Endothelial cell of umbilical vein (primary cell): Measurements from ENCODE around the gene CLPTM1L. TPM values are rescaled to one million over a fixed set of nuclear protein-coding genes. Genes with fewer than 3 reads are reported as not detected.

Experiments used
- BruUV-seq: library from RNA; stranded (reverse); fragments of 400-500 nt; replicated peaks from 2 replicates; lab custom pipeline; 2021; lab: Mats Ljungman, UMichigan
- CTCF ChIA-PET: fragments of 300-600, 350-600 bp; sonication (Branson Sonifier 250); formaldehyde crosslinking; loops from one replicate; lab custom pipeline; 2021; ENCODE audit warnings: antibody characterized with exemption, inconsistent platforms; lab: Charles Lee
- POLR2A ChIA-PET: fragments of 300-600, 350-600 bp; sonication (Branson Sonifier 250); formaldehyde crosslinking; loops from one replicate; lab custom pipeline; 2021; ENCODE audit warnings: antibody characterized with exemption, inconsistent platforms; lab: Charles Lee
- DNase-seq: peaks from one replicate; pipeline ENCODE4 v3.0.0-alpha.2; 2011; ENCODE audit warnings: low read depth, low spot score
- FAIRE-seq: peaks from 2 replicates; lab custom pipeline; 2011; peaks lifted over from hg19 to GRCh38; lab: Jason Lieb, UNC
- H2AFZ ChIP-seq: 2 replicates; pipeline ENCODE4 v1.6.0; 2012; ENCODE audit warnings: low read depth, low read length, control low read depth, inconsistent platforms
- H3K27ac ChIP-seq: 2 replicates; pipeline ENCODE4 v1.5.1; 2011; ENCODE audit warnings: low read depth, mild to moderate bottlenecking, control low read depth, low read length, moderate library complexity; ENCODE audit not compliant: insufficient read depth
- H3K27me3 ChIP-seq, 2 experiments: 2 replicates each; pipeline versions ENCODE4 v1.6.0 to v1.6.1; 2011; ENCODE audit warnings: low read length in 2 of 2, mixed read lengths in 1 of 2; ENCODE audit not compliant: control insufficient read depth in 2 of 2, insufficient read depth in 2 of 2
- H3K36me3 ChIP-seq, 2 experiments: 2 replicates in 1 of 2; 3 replicates in 1 of 2; pipeline ENCODE4 v1.5.1; 2011; ENCODE audit warnings: low read length in 2 of 2, mild to moderate bottlenecking in 1 of 2, moderate library complexity in 1 of 2; ENCODE audit not compliant: control insufficient read depth in 2 of 2, insufficient read depth in 2 of 2; ENCODE audit errors: extremely low read depth in 1 of 2
- H3K4me1 ChIP-seq: 3 replicates; pipeline ENCODE4 v1.5.1; 2011; ENCODE audit warnings: mild to moderate bottlenecking, low read length; ENCODE audit not compliant: control insufficient read depth, insufficient read depth; ENCODE audit errors: extremely low read depth
- H3K4me2 ChIP-seq: 2 replicates; pipeline ENCODE4 v1.6.1; 2011; ENCODE audit warnings: low read length, control low read depth, mixed read lengths; ENCODE audit not compliant: insufficient read depth
- H3K4me3 ChIP-seq, 3 experiments: fragments of 200-600 bp in 1 of 3; sonication (generic), shearing (Covaris generic) in 1 of 3; replicated peaks in 1 of 3; 2 replicates each; pipeline ENCODE4 v1.5.1; 2011 to 2016; ENCODE audit warnings: control low read depth in 3 of 3, low read length in 3 of 3, mild to moderate bottlenecking in 2 of 3, inconsistent platforms in 1 of 3, low read depth in 1 of 3, moderate library complexity in 1 of 3; ENCODE audit not compliant: insufficient read depth in 1 of 3
- H3K79me2 ChIP-seq: 2 replicates; pipeline ENCODE4 v1.6.0; 2012; ENCODE audit warnings: low read length, inconsistent platforms; ENCODE audit not compliant: control insufficient read depth, insufficient read depth
- H3K9ac ChIP-seq: replicated peaks from 2 replicates; pipeline ENCODE3; 2011; ENCODE audit warnings: low read length, control low read depth; ENCODE audit not compliant: insufficient read depth; ENCODE audit errors: extremely low read depth
- H3K9me1 ChIP-seq: replicated peaks from 3 replicates; pipeline ENCODE4 v1.6.0; 2011; ENCODE audit warnings: mild to moderate bottlenecking, low read length; ENCODE audit not compliant: control insufficient read depth, insufficient read depth; ENCODE audit errors: extremely low read depth
- H3K9me3 ChIP-seq: replicated peaks from 2 replicates; pipeline ENCODE4 v1.5.1; 2012; ENCODE audit warnings: low read length, inconsistent platforms; ENCODE audit not compliant: control insufficient read depth, insufficient read depth
- H4K20me1 ChIP-seq: replicated peaks from 2 replicates; pipeline ENCODE3; 2011; ENCODE audit warnings: mild to moderate bottlenecking, low read length; ENCODE audit not compliant: control insufficient read depth, insufficient read depth; ENCODE audit errors: extremely low read depth
- EZH2 ChIP-seq: IDR thresholded peaks from 2 replicates; pipeline ENCODE4 v1.6.1; 2012; ENCODE audit warnings: borderline replicate concordance, low read depth, mild to moderate bottlenecking, moderate library complexity, low read length, inconsistent platforms; ENCODE audit not compliant: severe bottlenecking
- FOS ChIP-seq: IDR thresholded peaks from 2 replicates; pipeline ENCODE4 v1.6.1; 2011; ENCODE audit warnings: mild to moderate bottlenecking, low read length, moderate library complexity, borderline replicate concordance; ENCODE audit not compliant: insufficient read depth
- GATA2 ChIP-seq: IDR thresholded peaks from 2 replicates; pipeline ENCODE4 v1.7.0; 2011; ENCODE audit warnings: low read depth, mild to moderate bottlenecking, moderate library complexity, mixed read lengths, low read length; ENCODE audit not compliant: insufficient read length, insufficient read depth
- JUN ChIP-seq: IDR thresholded peaks from 2 replicates; pipeline ENCODE4 v1.6.1; 2011; ENCODE audit warnings: borderline replicate concordance, low read depth; ENCODE audit not compliant: insufficient read length, insufficient read depth
- MAX ChIP-seq: IDR thresholded peaks from 2 replicates; pipeline ENCODE4 v1.6.1; 2011; ENCODE audit not compliant: insufficient read depth, insufficient read length
- MYC ChIP-seq: IDR thresholded peaks from one replicate; pipeline ENCODE4 v1.6.1; 2011; ENCODE audit warnings: mild to moderate bottlenecking, low read depth, low read length
- POLR2A ChIP-seq: IDR thresholded peaks from 2 replicates; pipeline ENCODE4 v1.6.1; 2012; ENCODE audit warnings: low read depth, mild to moderate bottlenecking, control low read depth, low read length
- POLR2AphosphoS5 ChIP-seq: IDR thresholded peaks from 2 replicates; pipeline ENCODE4 v1.6.1; 2012; ENCODE audit warnings: low read depth, mild to moderate bottlenecking, control low read depth, low read length, moderate library complexity; ENCODE audit not compliant: insufficient read depth
- dilution Hi-C: fragments of 300-500 bp; cut with MboI; formaldehyde crosslinking; loops from one replicate; pipeline ENCODE4 v1.15.0; 2019; ENCODE audit warnings: low sequenced_read_pairs; ENCODE audit not compliant: extremely low pct_ligation_motif_present
- intact Hi-C: fragments of 100-400 bp; cut with micrococcal nuclease; formaldehyde crosslinking; loops from one replicate; pipeline ENCODE4 v1.10.0; 2022
- polyA plus RNA-seq, 4 experiments: library from polyadenylated mRNA; depleted of rRNA in 3 of 4; stranded (reverse) in 3 of 4; unstranded in 1 of 4; fragments of >200 nt; gene quantifications; 2 replicates each; pipeline versions ENCODE4 v1.2.1 to v1.2.3, GENCODE V29; 2011 to 2012; ENCODE audit warnings: missing spikeins in 1 of 4
- total RNA-seq: library from RNA; stranded (reverse); gene quantifications from 2 replicates; pipeline ENCODE4 v1.2.3, GENCODE V29; 2021
- TF ChIP-seq, protein P1 (sequence below), 2 donors: IDR thresholded peaks; 1 replicate in 1 of 2; 2 replicates in 1 of 2; pipeline ENCODE4 v1.5.1; 2011; ENCODE audit warnings: low read length in 2 of 2, mild to moderate bottlenecking in 2 of 2, moderate library complexity in 2 of 2, control low read depth in 1 of 2, inconsistent platforms in 1 of 2, low read depth in 1 of 2; ENCODE audit not compliant: insufficient read depth in 1 of 2; ENCODE audit errors: extremely low read depth in 1 of 2

CLPTM1L gene
- total and polyA plus RNA-seq, 2 donors (not counting 3 experiments of a cell fraction or from before 2014, with no cell fraction given): 116 to 191 TPM

DNA sequence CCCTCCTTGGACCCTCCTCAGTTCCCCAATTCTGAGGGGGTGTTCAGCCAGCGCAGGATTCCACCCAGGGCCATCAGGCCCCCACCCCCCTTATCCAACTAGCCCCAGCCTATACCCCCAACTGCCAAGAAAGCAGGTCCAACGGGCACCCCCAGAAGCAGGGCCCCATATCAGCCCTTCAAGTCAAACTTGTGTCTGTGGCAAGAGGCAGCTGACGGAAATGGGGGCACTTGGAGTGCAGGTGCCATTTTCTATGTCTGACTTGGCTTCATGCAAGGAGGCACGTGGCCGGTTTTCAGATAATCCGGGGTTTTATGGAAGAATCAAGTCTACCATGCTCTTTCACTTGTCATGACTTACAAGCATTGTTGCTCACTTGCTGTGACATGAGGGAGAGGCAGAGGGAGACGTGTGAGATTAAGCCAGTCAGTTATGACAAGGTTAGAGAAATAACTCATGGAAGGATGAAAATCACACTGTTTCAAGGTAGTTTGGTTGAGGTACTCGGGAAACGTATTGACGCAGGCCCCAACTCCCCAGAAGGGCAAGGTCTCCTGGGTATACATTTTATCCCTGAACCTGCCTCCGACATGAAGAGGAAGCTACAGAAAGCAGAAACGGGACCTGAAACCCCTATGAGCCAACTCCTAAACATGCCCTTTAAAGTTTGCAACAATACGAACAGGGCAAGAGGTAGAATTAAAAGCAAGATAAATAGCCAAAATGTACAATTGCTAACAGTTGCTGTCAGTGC is 26.5 kb upstream of the CLPTM1L start:
- FAIRE-seq: no peak
- ChIA-PET CTCF (no interaction called here), POLR2A (no interaction called here)
- Histone ChIP-seq H3K27ac (no peak overlapping the region), H4K20me1 (no peaks in the 10 kb centered on the region), H2AFZ (no peak overlapping the region), H3K9ac (no peak overlapping the region), H3K4me3 (no peak overlapping the region), H3K9me3 (no peaks in the 10 kb centered on the region), H3K9me1 (no peaks in the 10 kb centered on the region), H3K79me2 (no peaks in the 10 kb centered on the region), H3K4me2 (no peak overlapping the region), H3K36me3 (no peaks in the 10 kb centered on the region), H3K4me1 (no peaks in the 10 kb centered on the region), H3K27me3 (peaks cover 0 to 3% of the 10 kb centered on the region in 2 experiments)
- DNase-seq: no peak
- TF ChIP-seq MYC: no peak
- TF ChIP-seq, protein P1, sequence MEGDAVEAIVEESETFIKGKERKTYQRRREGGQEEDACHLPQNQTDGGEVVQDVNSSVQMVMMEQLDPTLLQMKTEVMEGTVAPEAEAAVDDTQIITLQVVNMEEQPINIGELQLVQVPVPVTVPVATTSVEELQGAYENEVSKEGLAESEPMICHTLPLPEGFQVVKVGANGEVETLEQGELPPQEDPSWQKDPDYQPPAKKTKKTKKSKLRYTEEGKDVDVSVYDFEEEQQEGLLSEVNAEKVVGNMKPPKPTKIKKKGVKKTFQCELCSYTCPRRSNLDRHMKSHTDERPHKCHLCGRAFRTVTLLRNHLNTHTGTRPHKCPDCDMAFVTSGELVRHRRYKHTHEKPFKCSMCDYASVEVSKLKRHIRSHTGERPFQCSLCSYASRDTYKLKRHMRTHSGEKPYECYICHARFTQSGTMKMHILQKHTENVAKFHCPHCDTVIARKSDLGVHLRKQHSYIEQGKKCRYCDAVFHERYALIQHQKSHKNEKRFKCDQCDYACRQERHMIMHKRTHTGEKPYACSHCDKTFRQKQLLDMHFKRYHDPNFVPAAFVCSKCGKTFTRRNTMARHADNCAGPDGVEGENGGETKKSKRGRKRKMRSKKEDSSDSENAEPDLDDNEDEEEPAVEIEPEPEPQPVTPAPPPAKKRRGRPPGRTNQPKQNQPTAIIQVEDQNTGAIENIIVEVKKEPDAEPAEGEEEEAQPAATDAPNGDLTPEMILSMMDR (IDR thresholded peaks at IDR 0.05; ENCODE audit: extremely low read depth in 1 of 2, insufficient read depth in 1 of 2, low read depth in 1 of 2, low read length in 2 of 2): no peak
- no peak for TF ChIP-seq JUN
- no peak for TF ChIP-seq EZH2
- TF ChIP-seq POLR2AphosphoS5: no peak
- TF ChIP-seq GATA2: no peak
- TF ChIP-seq MAX: no peak
- TF ChIP-seq POLR2A: no peak
- TF ChIP-seq FOS: no peak
- BruUV-seq: no TSS peak
- dilution Hi-C loops: no loop called here
- intact Hi-C loops: no loop called here
